GM23338 (cell line): ENCODE measurements around the gene KCNK3. TPM values are rescaled to one million over a fixed set of nuclear protein-coding genes. Genes with fewer than 3 reads are reported as not detected.
"Not testable (repeated sequence)": the region's sequence is repeated elsewhere in the genome, so short reads cannot be mapped to it uniquely, and the experiment has no call there.

Experiments
- ATAC-seq: fragments of 200-7000 bp; cut with Tn5 transposase; 3 replicates; pipeline ENCODE4 v1.9.1; 2020
- DNase-seq: peaks from one replicate; pipeline ENCODE4 v3.0.0-alpha.2; 2015; ENCODE audit warnings: low spot score
- H2AFZ ChIP-seq: fragments of 200-600 bp; sonication (generic); 2 replicates; pipeline ENCODE4 v1.8.0; 2016; ENCODE audit warnings: antibody characterized with exemption, mild to moderate bottlenecking, moderate library complexity
- H3F3A ChIP-seq: fragments of 200-600 bp; sonication (generic); replicated peaks from 2 replicates; pipeline ENCODE4 v1.8.0; 2017; ENCODE audit warnings: antibody characterized with exemption, mixed run types, low read depth
- H3K27ac ChIP-seq: fragments of 200-600 bp; sonication (generic); 2 replicates; pipeline ENCODE4 v1.6.1; 2016; ENCODE audit warnings: low read depth
- H3K27me3 ChIP-seq: fragments of 200-600 bp; sonication (generic); 2 replicates; pipeline ENCODE4 v1.8.0; 2016; ENCODE audit warnings: mild to moderate bottlenecking, mixed run types, moderate library complexity; ENCODE audit not compliant: insufficient read depth
- H3K36me3 ChIP-seq: fragments of 200-600 bp; sonication (generic); 2 replicates; pipeline ENCODE4 v1.8.0; 2016; ENCODE audit warnings: mild to moderate bottlenecking; ENCODE audit not compliant: insufficient read depth
- H3K4me1 ChIP-seq: fragments of 200-600 bp; sonication (generic); 2 replicates; pipeline ENCODE4 v1.8.0; 2016; ENCODE audit warnings: mild to moderate bottlenecking, moderate library complexity; ENCODE audit not compliant: insufficient read depth
- H3K4me2 ChIP-seq: fragments of 200-600 bp; sonication (generic); 2 replicates; pipeline ENCODE4 v1.7.1; 2017; ENCODE audit warnings: mixed run types
- H3K4me3 ChIP-seq: fragments of 200-600 bp; sonication (generic); 2 replicates; pipeline ENCODE4 v1.6.1; 2016; ENCODE audit warnings: mixed run types
- H3K79me2 ChIP-seq: fragments of 200-600 bp; sonication (generic); replicated peaks from 2 replicates; pipeline ENCODE4 v1.8.0; 2017; ENCODE audit warnings: mild to moderate bottlenecking; ENCODE audit not compliant: insufficient read depth
- H3K9me2 ChIP-seq: fragments of 200-600 bp; sonication (generic); 2 replicates; pipeline ENCODE4 v1.8.0; 2017; ENCODE audit not compliant: insufficient read depth
- H4K20me1 ChIP-seq: fragments of 200-600 bp; sonication (generic); replicated peaks from 2 replicates; pipeline ENCODE4 v1.8.0; 2017; ENCODE audit warnings: mild to moderate bottlenecking; ENCODE audit not compliant: insufficient read depth
- H3K27ac Mint-ChIP-seq: 2 replicates; pipeline ENCODE4 v1.8.0; 2020; ENCODE audit warnings: inconsistent platforms, mild to moderate bottlenecking, moderate library complexity, mixed read lengths
- H3K27me3 Mint-ChIP-seq: 3 replicates; pipeline ENCODE4 v1.8.0; 2022; ENCODE audit warnings: low read depth, mild to moderate bottlenecking, moderate library complexity, mixed read lengths, inconsistent platforms; ENCODE audit not compliant: insufficient read depth, poor library complexity
- H3K36me3 Mint-ChIP-seq: 3 replicates; pipeline ENCODE4 v1.8.0; 2021; ENCODE audit warnings: low read depth, mild to moderate bottlenecking, inconsistent platforms, moderate library complexity, mixed read lengths
- H3K4me1 Mint-ChIP-seq: 3 replicates; pipeline ENCODE4 v1.8.0; 2020; ENCODE audit warnings: mild to moderate bottlenecking, inconsistent platforms, mixed read lengths
- H3K4me3 Mint-ChIP-seq: 3 replicates; pipeline ENCODE4 v1.8.0; 2021; ENCODE audit warnings: moderate library complexity, mild to moderate bottlenecking, inconsistent platforms, mixed read lengths
- H3K9me3 Mint-ChIP-seq: 3 replicates; pipeline ENCODE4 v1.8.0; 2020; ENCODE audit warnings: moderate library complexity, mild to moderate bottlenecking, inconsistent platforms, mixed read lengths
- CREB1 ChIP-seq: fragments of 250-450 bp; sonication (Bioruptor Pico); IDR thresholded peaks from 2 replicates; pipeline ENCODE4 v1.5.0; 2020; ENCODE audit warnings: low read depth, mild to moderate bottlenecking, moderate library complexity
- ETS1 ChIP-seq: IDR thresholded peaks from 2 replicates; pipeline ENCODE4 v1.6.1; 2016; ENCODE audit warnings: antibody characterized with exemption
- NANOG ChIP-seq: IDR thresholded peaks from 2 replicates; pipeline ENCODE4 v1.6.1; 2016; ENCODE audit warnings: antibody characterized with exemption, borderline replicate concordance
- POLR2AphosphoS5 ChIP-seq: IDR thresholded peaks from 2 replicates; pipeline ENCODE4 v1.6.1; 2016; ENCODE audit warnings: antibody characterized with exemption, low read depth
- polyA plus RNA-seq: library from polyadenylated mRNA; unstranded; fragments of >200 nt; fragmentation: Nextera tagmentation; extraction: Ambion mirVana; gene quantifications from 2 replicates; pipeline ENCODE4 v1.2.1, GENCODE V29; 2016
- total RNA-seq: library from RNA; depleted of rRNA; stranded (reverse); fragments of >200 nt; shearing (Covaris generic); gene quantifications from 2 replicates; pipeline ENCODE4 v1.2.3, GENCODE V29; 2014
- TF ChIP-seq, protein P1 (sequence below): fragments of 250-450 bp; sonication (Bioruptor Pico); IDR thresholded peaks from 2 replicates; pipeline ENCODE4 v1.5.0; 2020; ENCODE audit warnings: mild to moderate bottlenecking, moderate library complexity

The KCNK3 gene
- total and polyA plus RNA-seq, 2 experiments from 2014 or later, result not detected

GRCh38 chr2:26749787-26750420 is 57.4 kb downstream of the KCNK3 start:
- Mint-ChIP-seq H3K27me3 (peaks cover 26% of the 10 kb centered on the region), H3K27ac (peak overlapping the region; percentile 92), H3K9me3 (peaks cover 13% of the 10 kb centered on the region), H3K4me1 (peaks cover 35% of the 10 kb centered on the region), H3K4me3 (peak overlapping the region; percentile 72)
- not testable (repeated sequence) for H4K20me1 ChIP-seq, H3K36me3 Mint-ChIP-seq, H3K79me2 ChIP-seq, H3F3A ChIP-seq, H3K9me2 ChIP-seq, H2AFZ ChIP-seq, H3K36me3 ChIP-seq
- TF ChIP-seq CREB1, result peak; percentile 63
- TF ChIP-seq POLR2AphosphoS5, result peak; percentile 45; the same call in 1 of the 2 replicates
- TF ChIP-seq, protein P1, sequence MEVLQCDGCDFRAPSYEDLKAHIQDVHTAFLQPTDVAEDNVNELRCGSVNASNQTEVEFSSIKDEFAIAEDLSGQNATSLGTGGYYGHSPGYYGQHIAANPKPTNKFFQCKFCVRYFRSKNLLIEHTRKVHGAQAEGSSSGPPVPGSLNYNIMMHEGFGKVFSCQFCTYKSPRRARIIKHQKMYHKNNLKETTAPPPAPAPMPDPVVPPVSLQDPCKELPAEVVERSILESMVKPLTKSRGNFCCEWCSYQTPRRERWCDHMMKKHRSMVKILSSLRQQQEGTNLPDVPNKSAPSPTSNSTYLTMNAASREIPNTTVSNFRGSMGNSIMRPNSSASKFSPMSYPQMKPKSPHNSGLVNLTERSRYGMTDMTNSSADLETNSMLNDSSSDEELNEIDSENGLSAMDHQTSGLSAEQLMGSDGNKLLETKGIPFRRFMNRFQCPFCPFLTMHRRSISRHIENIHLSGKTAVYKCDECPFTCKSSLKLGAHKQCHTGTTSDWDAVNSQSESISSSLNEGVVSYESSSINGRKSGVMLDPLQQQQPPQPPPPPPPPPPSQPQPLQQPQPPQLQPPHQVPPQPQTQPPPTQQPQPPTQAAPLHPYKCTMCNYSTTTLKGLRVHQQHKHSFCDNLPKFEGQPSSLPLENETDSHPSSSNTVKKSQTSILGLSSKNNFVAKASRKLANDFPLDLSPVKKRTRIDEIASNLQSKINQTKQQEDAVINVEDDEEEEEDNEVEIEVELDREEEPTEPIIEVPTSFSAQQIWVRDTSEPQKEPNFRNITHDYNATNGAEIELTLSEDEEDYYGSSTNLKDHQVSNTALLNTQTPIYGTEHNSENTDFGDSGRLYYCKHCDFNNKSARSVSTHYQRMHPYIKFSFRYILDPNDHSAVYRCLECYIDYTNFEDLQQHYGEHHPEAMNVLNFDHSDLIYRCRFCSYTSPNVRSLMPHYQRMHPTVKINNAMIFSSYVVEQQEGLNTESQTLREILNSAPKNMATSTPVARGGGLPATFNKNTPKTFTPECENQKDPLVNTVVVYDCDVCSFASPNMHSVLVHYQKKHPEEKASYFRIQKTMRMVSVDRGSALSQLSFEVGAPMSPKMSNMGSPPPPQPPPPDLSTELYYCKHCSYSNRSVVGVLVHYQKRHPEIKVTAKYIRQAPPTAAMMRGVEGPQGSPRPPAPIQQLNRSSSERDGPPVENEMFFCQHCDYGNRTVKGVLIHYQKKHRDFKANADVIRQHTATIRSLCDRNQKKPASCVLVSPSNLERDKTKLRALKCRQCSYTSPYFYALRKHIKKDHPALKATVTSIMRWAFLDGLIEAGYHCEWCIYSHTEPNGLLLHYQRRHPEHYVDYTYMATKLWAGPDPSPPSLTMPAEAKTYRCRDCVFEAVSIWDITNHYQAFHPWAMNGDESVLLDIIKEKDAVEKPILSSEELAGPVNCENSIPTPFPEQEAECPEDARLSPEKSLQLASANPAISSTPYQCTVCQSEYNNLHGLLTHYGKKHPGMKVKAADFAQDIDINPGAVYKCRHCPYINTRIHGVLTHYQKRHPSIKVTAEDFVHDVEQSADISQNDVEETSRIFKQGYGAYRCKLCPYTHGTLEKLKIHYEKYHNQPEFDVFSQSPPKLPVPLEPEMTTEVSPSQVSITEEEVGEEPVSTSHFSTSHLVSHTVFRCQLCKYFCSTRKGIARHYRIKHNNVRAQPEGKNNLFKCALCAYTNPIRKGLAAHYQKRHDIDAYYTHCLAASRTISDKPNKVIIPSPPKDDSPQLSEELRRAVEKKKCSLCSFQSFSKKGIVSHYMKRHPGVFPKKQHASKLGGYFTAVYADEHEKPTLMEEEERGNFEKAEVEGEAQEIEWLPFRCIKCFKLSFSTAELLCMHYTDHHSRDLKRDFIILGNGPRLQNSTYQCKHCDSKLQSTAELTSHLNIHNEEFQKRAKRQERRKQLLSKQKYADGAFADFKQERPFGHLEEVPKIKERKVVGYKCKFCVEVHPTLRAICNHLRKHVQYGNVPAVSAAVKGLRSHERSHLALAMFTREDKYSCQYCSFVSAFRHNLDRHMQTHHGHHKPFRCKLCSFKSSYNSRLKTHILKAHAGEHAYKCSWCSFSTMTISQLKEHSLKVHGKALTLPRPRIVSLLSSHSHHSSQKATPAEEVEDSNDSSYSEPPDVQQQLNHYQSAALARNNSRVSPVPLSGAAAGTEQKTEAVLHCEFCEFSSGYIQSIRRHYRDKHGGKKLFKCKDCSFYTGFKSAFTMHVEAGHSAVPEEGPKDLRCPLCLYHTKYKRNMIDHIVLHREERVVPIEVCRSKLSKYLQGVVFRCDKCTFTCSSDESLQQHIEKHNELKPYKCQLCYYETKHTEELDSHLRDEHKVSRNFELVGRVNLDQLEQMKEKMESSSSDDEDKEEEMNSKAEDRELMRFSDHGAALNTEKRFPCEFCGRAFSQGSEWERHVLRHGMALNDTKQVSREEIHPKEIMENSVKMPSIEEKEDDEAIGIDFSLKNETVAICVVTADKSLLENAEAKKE (CRISPR knock-in tag), result peak; percentile 6; the same call in 1 of the 2 replicates
- TF ChIP-seq ETS1, result peak; percentile 57
- TF ChIP-seq NANOG, result peak; percentile 63
- ATAC-seq (peak; percentile 45), DNase-seq (peak; percentile 83)
- Histone ChIP-seq H3K27ac (peak overlapping the region; percentile 18; the same call in 1 of the 2 replicates), H3K27me3 (peaks cover 39% of the 10 kb centered on the region), H3K4me3 (peak overlapping the region; percentile 39), H3K4me2 (peak overlapping the region; percentile 65), H3K4me1 (peaks cover 30% of the 10 kb centered on the region)

GRCh38 chr2:26750467-26750866 is 57.9 kb downstream of the KCNK3 start:
- peaks cover 36% of the 10 kb centered on the region for H3K4me1 ChIP-seq
- H3F3A ChIP-seq, H4K20me1 ChIP-seq, H3K9me2 ChIP-seq, ATAC-seq, H3K79me2 ChIP-seq, H3K36me3 ChIP-seq, H3K36me3 Mint-ChIP-seq, H2AFZ ChIP-seq: not testable (repeated sequence)
- Mint-ChIP-seq H3K4me1 (peaks cover 41% of the 10 kb centered on the region), H3K9me3 (peaks cover 13% of the 10 kb centered on the region), H3K27ac (peak overlapping the region; percentile 92), H3K4me3 (peak overlapping the region; percentile 72), H3K27me3 (peaks cover 26% of the 10 kb centered on the region)
- peak overlapping the region; percentile 65 for H3K4me2 ChIP-seq
- peaks cover 39% of the 10 kb centered on the region for H3K27me3 ChIP-seq
- H3K4me3 ChIP-seq, result peak overlapping the region; percentile 39
- peak overlapping the region; percentile 18; the same call in 1 of the 2 replicates for H3K27ac ChIP-seq
- peak; percentile 34 for DNase-seq
